A673 (cell line): Measurements from ENCODE around the gene BMERB1.

Experiments used
- CTCF ChIP-seq: fragments of 300-800, 200-600 bp; sonication (generic); conservative IDR thresholded peaks from 2 replicates; pipeline ENCODE4 v1.5.1; 2017; ENCODE audit warnings: low read depth, mild to moderate bottlenecking, antibody characterized with exemption, low read length, moderate library complexity, mixed read lengths
- EZH2 ChIP-seq: fragments of 200-600 bp; sonication (generic); IDR thresholded peaks from 2 replicates; pipeline ENCODE4 v1.6.1; 2017; ENCODE audit warnings: borderline replicate concordance, low read depth, mild to moderate bottlenecking, mixed read lengths, antibody characterized with exemption, low read length; ENCODE audit not compliant: poor library complexity, severe bottlenecking

GRCh38 chr16:15575293-15576049 is 141.1 kb downstream of the BMERB1 start:
- no peak for TF ChIP-seq CTCF
- no peak for TF ChIP-seq EZH2
